Thyroid gland (tissue), 4 donors: ENCODE data around the gene RGS16.

Experiments used
- POLR2A ChIP-seq, 2 donors: fragments of 450-650 bp; IDR thresholded peaks; one replicate each; pipeline ENCODE4 v1.6.1; 2017; ENCODE audit warnings: antibody characterized with exemption in 2 of 2, mild to moderate bottlenecking in 2 of 2, moderate library complexity in 1 of 2
- TF ChIP-seq, protein P1 (sequence below), 6 experiments: fragments of 200-600 bp in 3 of 6; fragments of 450-650 bp in 3 of 6; sonication (generic) in 3 of 6; IDR thresholded peaks; one replicate each; pipeline ENCODE4 v1.5.1; 2016 to 2019; ENCODE audit warnings: antibody characterized with exemption in 6 of 6, mild to moderate bottlenecking in 2 of 6, inconsistent platforms in 1 of 6, moderate library complexity in 1 of 6

DNA sequence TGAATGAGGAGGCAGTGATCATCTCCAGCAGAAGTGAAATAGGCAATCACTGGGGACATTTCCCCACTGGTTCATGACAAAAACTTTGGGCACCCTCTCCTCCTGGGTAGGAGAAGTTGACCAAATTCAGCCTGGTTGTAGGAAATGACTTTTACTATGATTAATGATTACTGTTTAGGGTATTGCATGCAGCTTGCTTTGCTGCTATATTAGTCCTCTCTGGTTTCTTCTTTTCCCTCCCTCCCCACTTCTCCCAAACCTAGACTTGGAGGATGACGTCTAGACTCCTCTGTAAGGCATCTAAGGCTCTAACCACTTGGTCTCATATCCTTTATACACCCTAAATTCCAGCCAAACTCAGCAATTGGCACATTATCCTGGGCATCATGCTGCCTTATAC, 3.4 kb upstream of the RGS16 start:
- TF ChIP-seq POLR2A (IDR thresholded peaks at IDR 0.05): no peak
- TF ChIP-seq, protein P1, sequence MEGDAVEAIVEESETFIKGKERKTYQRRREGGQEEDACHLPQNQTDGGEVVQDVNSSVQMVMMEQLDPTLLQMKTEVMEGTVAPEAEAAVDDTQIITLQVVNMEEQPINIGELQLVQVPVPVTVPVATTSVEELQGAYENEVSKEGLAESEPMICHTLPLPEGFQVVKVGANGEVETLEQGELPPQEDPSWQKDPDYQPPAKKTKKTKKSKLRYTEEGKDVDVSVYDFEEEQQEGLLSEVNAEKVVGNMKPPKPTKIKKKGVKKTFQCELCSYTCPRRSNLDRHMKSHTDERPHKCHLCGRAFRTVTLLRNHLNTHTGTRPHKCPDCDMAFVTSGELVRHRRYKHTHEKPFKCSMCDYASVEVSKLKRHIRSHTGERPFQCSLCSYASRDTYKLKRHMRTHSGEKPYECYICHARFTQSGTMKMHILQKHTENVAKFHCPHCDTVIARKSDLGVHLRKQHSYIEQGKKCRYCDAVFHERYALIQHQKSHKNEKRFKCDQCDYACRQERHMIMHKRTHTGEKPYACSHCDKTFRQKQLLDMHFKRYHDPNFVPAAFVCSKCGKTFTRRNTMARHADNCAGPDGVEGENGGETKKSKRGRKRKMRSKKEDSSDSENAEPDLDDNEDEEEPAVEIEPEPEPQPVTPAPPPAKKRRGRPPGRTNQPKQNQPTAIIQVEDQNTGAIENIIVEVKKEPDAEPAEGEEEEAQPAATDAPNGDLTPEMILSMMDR (IDR thresholded peaks at IDR 0.05): no peak
